HepG2 (cell line): ENCODE results near the gene THEM4. TPM values are rescaled to one million over a fixed set of nuclear protein-coding genes. Genes with fewer than 3 reads are reported as not detected.

ENCODE experiments used
- ARNTL ChIP-seq: sonication (generic); formaldehyde crosslinking; IDR thresholded peaks from 2 replicates; pipeline ENCODE4 v1.4.0; 2020; ENCODE audit warnings: mild to moderate bottlenecking, missing genetic modification reagents
- BRCA1 ChIP-seq: sonication (generic); formaldehyde crosslinking; IDR thresholded peaks from 2 replicates; pipeline ENCODE4 v1.4.0; 2020; ENCODE audit warnings: missing genetic modification reagents
- DRAP1 ChIP-seq: IDR thresholded peaks from 2 replicates; pipeline ENCODE4 v1.6.1; 2016; ENCODE audit warnings: missing genetic modification reagents, missing compliant biosample characterization
- EED ChIP-seq: sonication (generic); formaldehyde crosslinking; IDR thresholded peaks from 2 replicates; pipeline ENCODE4 v1.5.0; 2020; ENCODE audit warnings: mild to moderate bottlenecking, missing genetic modification reagents
- FLYWCH1 ChIP-seq: sonication (generic); formaldehyde crosslinking; IDR thresholded peaks from 2 replicates; pipeline ENCODE4 v1.8.1; 2023; ENCODE audit warnings: mild to moderate bottlenecking, missing genetic modification reagents
- GLI4 ChIP-seq: sonication (generic); formaldehyde crosslinking; IDR thresholded peaks from 2 replicates; pipeline ENCODE4 v1.5.1; 2020; ENCODE audit warnings: missing genetic modification reagents, mild to moderate bottlenecking, moderate library complexity, borderline replicate concordance
- HIVEP1 ChIP-seq: sonication (generic); formaldehyde crosslinking; IDR thresholded peaks from 2 replicates; pipeline ENCODE4 v1.4.0; 2020; ENCODE audit warnings: mild to moderate bottlenecking, missing genetic modification reagents
- IKZF1 ChIP-seq: fragments of 450-650 bp; IDR thresholded peaks from 2 replicates; pipeline ENCODE4 v1.7.1; 2016
- KDM6A ChIP-seq: IDR thresholded peaks from 2 replicates; pipeline ENCODE4 v1.6.1; 2016; ENCODE audit warnings: low read depth
- LBX2 ChIP-seq: sonication (generic); formaldehyde crosslinking; IDR thresholded peaks from 2 replicates; pipeline ENCODE4 v1.5.0; 2020; ENCODE audit warnings: missing genetic modification reagents, mild to moderate bottlenecking, borderline replicate concordance
- MATR3 ChIP-seq: sonication (generic); formaldehyde crosslinking; IDR thresholded peaks from 2 replicates; pipeline ENCODE4 v1.4.0; 2020; ENCODE audit warnings: missing genetic modification reagents
- MLXIP ChIP-seq: sonication (generic); formaldehyde crosslinking; IDR thresholded peaks from 2 replicates; pipeline ENCODE4 v1.9.0; 2021; ENCODE audit warnings: missing genetic modification reagents, borderline replicate concordance
- PHF20 ChIP-seq: sonication (generic); formaldehyde crosslinking; IDR thresholded peaks from 2 replicates; pipeline ENCODE4 v1.5.0; 2020; ENCODE audit warnings: mild to moderate bottlenecking, missing genetic modification reagents
- PLRG1 ChIP-seq: fragments of 450-650 bp; conservative IDR thresholded peaks from 2 replicates; pipeline ENCODE4 v1.6.1; 2016
- PRDM4 ChIP-seq: sonication (generic); formaldehyde crosslinking; IDR thresholded peaks from 2 replicates; pipeline ENCODE4 v1.9.0; 2021; ENCODE audit warnings: missing genetic modification reagents, borderline replicate concordance
- TEAD3 ChIP-seq: optimal IDR thresholded peaks from 2 replicates; pipeline ENCODE3; 2016; ENCODE audit warnings: borderline replicate concordance
- THAP7 ChIP-seq: sonication (generic); formaldehyde crosslinking; IDR thresholded peaks from 2 replicates; pipeline ENCODE4 v1.8.1; 2023; ENCODE audit warnings: mild to moderate bottlenecking, missing genetic modification reagents
- ZBTB21 ChIP-seq: sonication (generic); formaldehyde crosslinking; IDR thresholded peaks from 2 replicates; pipeline ENCODE4 v1.4.0; 2020; ENCODE audit warnings: missing genetic modification reagents
- ZBTB25 ChIP-seq: IDR thresholded peaks from 2 replicates; pipeline ENCODE4 v1.6.1; 2018; ENCODE audit warnings: missing genetic modification reagents
- ZNF275 ChIP-seq: sonication (generic); formaldehyde crosslinking; IDR thresholded peaks from 2 replicates; pipeline ENCODE4 v1.8.0; 2022; ENCODE audit warnings: missing genetic modification reagents, mild to moderate bottlenecking, inconsistent platforms, borderline replicate concordance
- ZNF326 ChIP-seq: sonication (generic); formaldehyde crosslinking; IDR thresholded peaks from 2 replicates; pipeline ENCODE4 v1.4.0; 2020; ENCODE audit warnings: missing genetic modification reagents, borderline replicate concordance
- ZNF468 ChIP-seq: sonication (generic); formaldehyde crosslinking; IDR thresholded peaks from 2 replicates; pipeline ENCODE4 v1.8.0; 2022; ENCODE audit warnings: mild to moderate bottlenecking, moderate library complexity, missing genetic modification reagents
- ZNF749 ChIP-seq: sonication (generic); formaldehyde crosslinking; IDR thresholded peaks from 2 replicates; pipeline ENCODE4 v1.8.0; 2022; ENCODE audit warnings: mild to moderate bottlenecking, missing genetic modification reagents, moderate library complexity, borderline replicate concordance
- ZNF891 ChIP-seq: sonication (generic); formaldehyde crosslinking; IDR thresholded peaks from 2 replicates; pipeline ENCODE4 v1.5.0; 2020; ENCODE audit warnings: mild to moderate bottlenecking, missing genetic modification reagents
- polyA plus RNA-seq, 8 experiments: library from polyadenylated mRNA; depleted of rRNA in 3 of 8; stranded (reverse) in 7 of 8; unstranded in 1 of 8; fragments of >200 nt; fragmentation: Illumina TruSeq in 4 of 8; extraction: Trizol in 4 of 8; gene quantifications; 2 replicates each; pipeline versions ENCODE4 v1.2.1 to v1.2.3, GENCODE V29; 2011 to 2016; ENCODE audit warnings: low read depth in 4 of 8, missing spikeins in 1 of 8, mixed read lengths in 1 of 8; ENCODE audit not compliant: insufficient read depth in 1 of 8
- total RNA-seq, 5 experiments: library from RNA; depleted of rRNA; stranded (reverse); fragments of >200 nt; fragmentation: Illumina TruSeq; extraction: Trizol; gene quantifications; 2 replicates each; pipeline ENCODE4 v1.2.3, GENCODE V29; 2016; ENCODE audit warnings: low read depth in 1 of 5

Gene THEM4
- total and polyA plus RNA-seq, 2 of the 13 experiments (the other 11 are each of a cell fraction or from before 2014, with no cell fraction given) = 10.9 to 13.9 TPM

GRCh38 chr1:151831605-151832004 lies 77.7 kb downstream of the THEM4 start, which contains the start of gene RORC (continued):
- TF ChIP-seq ZNF275 (no peak), PRDM4 (CRISPR knock-in tag) (no peak), ZNF468 (CRISPR knock-in tag) (no peak), PLRG1 (no peak), DRAP1 (CRISPR knock-in tag) (no peak), MLXIP (CRISPR knock-in tag) (no peak), ZBTB25 (CRISPR knock-in tag) (no peak), FLYWCH1 (CRISPR knock-in tag) (no peak), ZNF749 (CRISPR knock-in tag) (no peak), PHF20 (CRISPR knock-in tag) (no peak), THAP7 (CRISPR knock-in tag) (no peak), LBX2 (CRISPR knock-in tag) (no peak), GLI4 (CRISPR knock-in tag) (no peak), MATR3 (CRISPR knock-in tag) (no peak), KDM6A (no peak), HIVEP1 (no peak), EED (CRISPR knock-in tag) (no peak), ARNTL (no peak), TEAD3 (no peak), ZBTB21 (CRISPR knock-in tag) (no peak), ZNF891 (CRISPR knock-in tag) (no peak), ZNF326 (CRISPR knock-in tag) (no peak), IKZF1 (no peak), BRCA1 (CRISPR knock-in tag) (no peak)
